Prostate gland (tissue), 2 donors: ENCODE measurements around the gene HACL1. TPM values are rescaled to one million over a fixed set of nuclear protein-coding genes. Genes with fewer than 3 reads are reported as not detected.

Experiments used
- DNase-seq: peaks from one replicate; pipeline ENCODE4 v3.0.0-alpha.2; 2019; ENCODE audit warnings: low spot score
- H3K27ac ChIP-seq, 2 donors: fragments of 200-600 bp; sonication (generic); 2 replicates each; pipeline ENCODE4 v1.5.1; 2017 to 2019
- H3K27me3 ChIP-seq: fragments of 200-600 bp; sonication (generic); replicated peaks from 2 replicates; pipeline ENCODE4 v1.5.1; 2019; ENCODE audit not compliant: insufficient read depth
- H3K36me3 ChIP-seq, 2 donors: fragments of 200-600 bp; sonication (generic); 1 replicate in 1 of 2; 2 replicates in 1 of 2; pipeline versions ENCODE4 v1.5.1 to v1.8.1; 2017 to 2019
- H3K4me1 ChIP-seq: fragments of 200-600 bp; sonication (generic); replicated peaks from 2 replicates; pipeline ENCODE4 v1.5.1; 2019
- H3K4me3 ChIP-seq, 2 donors: fragments of 200-600 bp; sonication (generic); 2 replicates each; pipeline ENCODE4 v1.5.1; 2017 to 2019
- H3K9me3 ChIP-seq: fragments of 200-600 bp; sonication (generic); 2 replicates; pipeline ENCODE4 v1.5.1; 2017
- POLR2A ChIP-seq: fragments of 450-650 bp; IDR thresholded peaks from one replicate; pipeline ENCODE4 v1.6.1; 2016; ENCODE audit warnings: antibody characterized with exemption, mild to moderate bottlenecking
- POLR2AphosphoS5 ChIP-seq: sonication (generic); formaldehyde crosslinking; IDR thresholded peaks from one replicate; pipeline ENCODE4 v1.6.1; 2017; ENCODE audit warnings: antibody characterized with exemption
- WGBS: methylation state at CpG from one replicate; pipeline ENCODE4 v1.1.5; 2018; 5-methylcytosine and 5-hydroxymethylcytosine counted together
- intact Hi-C: fragments of 100-400 bp; cut with DNase I; formaldehyde crosslinking; loops from one replicate; pipeline ENCODE4 v1.14.2; 2022
- total RNA-seq, 2 donors: library from RNA; depleted of rRNA; stranded (reverse); fragments of >200 nt; gene quantifications; one replicate each; pipeline ENCODE4 v1.1.0, GENCODE V29; 2016
- TF ChIP-seq, protein P1 (sequence below), 4 experiments: fragments of 200-600 bp in 2 of 4; fragments of 450-650 bp in 2 of 4; sonication (generic) in 2 of 4; IDR thresholded peaks; 1 replicate in 3 of 4; 2 replicates in 1 of 4; pipeline ENCODE4 v1.5.1; 2016 to 2019; ENCODE audit warnings: antibody characterized with exemption in 4 of 4, mild to moderate bottlenecking in 2 of 4, moderate library complexity in 2 of 4

The HACL1 gene
- total RNA-seq, 2 donors from 2014 or later = 27.9 to 30.6 TPM

DNA sequence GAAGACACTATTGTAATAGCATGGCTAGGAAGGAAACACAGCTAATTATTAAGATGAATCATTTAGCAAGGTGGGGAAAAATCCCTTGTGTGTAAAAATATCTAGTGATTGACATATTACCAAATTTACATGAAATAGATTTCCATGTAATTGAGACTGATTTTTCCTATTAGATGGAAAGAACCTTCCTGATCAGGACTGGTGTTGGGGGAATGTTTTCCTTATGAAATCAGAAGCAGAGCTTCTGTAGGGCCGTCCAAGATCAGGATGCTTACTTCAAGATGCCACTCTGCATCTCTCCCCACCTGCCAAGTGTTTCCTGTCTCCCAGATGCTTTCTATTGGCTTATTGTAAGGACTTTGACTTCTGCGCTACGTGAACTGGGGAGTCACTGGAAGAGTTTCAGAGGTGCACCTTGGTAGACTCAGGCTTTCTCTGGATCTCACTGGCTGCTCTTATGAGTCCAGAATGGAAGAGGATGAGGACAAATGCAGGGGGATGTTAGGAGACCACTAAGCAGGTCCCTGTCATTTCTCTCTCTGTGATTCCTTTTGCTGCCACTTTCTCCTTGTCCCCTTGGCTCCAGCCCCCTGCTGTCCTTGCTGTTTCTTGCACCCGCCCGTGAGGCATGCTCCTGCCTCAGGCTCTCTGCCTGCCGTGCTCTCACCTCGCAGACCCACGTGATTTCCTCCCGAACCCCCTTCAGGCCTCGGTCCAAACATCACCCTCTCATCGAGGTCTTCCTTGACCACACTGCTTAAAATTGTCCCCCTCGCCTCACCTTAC lies 30.2 kb upstream of the HACL1 start:
- TF ChIP-seq, protein P1, sequence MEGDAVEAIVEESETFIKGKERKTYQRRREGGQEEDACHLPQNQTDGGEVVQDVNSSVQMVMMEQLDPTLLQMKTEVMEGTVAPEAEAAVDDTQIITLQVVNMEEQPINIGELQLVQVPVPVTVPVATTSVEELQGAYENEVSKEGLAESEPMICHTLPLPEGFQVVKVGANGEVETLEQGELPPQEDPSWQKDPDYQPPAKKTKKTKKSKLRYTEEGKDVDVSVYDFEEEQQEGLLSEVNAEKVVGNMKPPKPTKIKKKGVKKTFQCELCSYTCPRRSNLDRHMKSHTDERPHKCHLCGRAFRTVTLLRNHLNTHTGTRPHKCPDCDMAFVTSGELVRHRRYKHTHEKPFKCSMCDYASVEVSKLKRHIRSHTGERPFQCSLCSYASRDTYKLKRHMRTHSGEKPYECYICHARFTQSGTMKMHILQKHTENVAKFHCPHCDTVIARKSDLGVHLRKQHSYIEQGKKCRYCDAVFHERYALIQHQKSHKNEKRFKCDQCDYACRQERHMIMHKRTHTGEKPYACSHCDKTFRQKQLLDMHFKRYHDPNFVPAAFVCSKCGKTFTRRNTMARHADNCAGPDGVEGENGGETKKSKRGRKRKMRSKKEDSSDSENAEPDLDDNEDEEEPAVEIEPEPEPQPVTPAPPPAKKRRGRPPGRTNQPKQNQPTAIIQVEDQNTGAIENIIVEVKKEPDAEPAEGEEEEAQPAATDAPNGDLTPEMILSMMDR (IDR thresholded peaks at IDR 0.05) = no peak
- TF ChIP-seq POLR2A (no peak), POLR2AphosphoS5 (no peak)
- WGBS = 92% methylated on average over 12 of the region's 12 CpGs
- intact Hi-C loops = loop anchor here (5.0 to 10.0 kb wide), 2 partner anchors 166 to 613 kb away; partner anchors contain the start of gene ANKRD28
- H3K9me3 ChIP-seq = no peaks in the 10 kb centered on the region
- DNase-seq = no peak
- no peaks in the 10 kb centered on the region for H3K27me3 ChIP-seq
- no peaks in the 10 kb centered on the region for H3K36me3 ChIP-seq
- H3K4me1 ChIP-seq = peaks cover 14% of the 10 kb centered on the region
- H3K4me3 ChIP-seq = no peak overlapping the region
- peak overlapping the region in 1 of 2 donors; percentile 58 for H3K27ac ChIP-seq

DNA sequence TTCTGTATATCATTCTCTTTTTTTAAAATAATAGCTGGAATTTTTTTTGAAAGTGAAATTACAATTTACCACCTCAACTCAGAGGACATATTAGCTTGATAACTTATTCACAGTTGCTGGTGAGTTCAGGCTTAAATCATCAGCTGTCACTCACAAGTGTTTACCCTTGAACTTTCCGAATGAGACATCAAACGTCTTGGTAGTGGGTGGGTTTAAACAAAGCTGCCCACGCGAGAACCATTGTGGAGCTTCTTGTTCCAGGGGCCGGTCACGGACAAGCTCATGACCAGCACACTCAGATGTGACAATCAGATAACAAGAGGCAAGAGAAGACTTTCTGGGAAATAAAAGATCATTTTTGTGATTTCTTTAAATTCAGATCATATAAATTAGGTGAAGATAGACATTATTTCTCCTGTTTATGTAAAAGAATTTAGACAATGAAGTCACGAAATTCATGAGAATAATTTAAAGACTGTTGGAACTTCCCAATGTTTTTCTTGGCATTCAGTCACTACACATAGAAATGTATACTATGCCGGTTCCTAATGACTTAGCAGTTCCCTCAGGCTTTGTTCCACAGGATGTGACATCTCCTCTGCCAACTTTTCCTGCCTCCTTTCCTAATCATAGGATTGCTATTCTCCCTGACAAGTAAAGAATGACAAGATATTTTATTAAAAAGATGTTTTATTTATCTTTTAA lies 29.4 kb upstream of the HACL1 start:
- H3K27ac ChIP-seq = peak overlapping the region in 1 of 2 donors; percentile 58
- DNase-seq = no peak
- no peaks in the 10 kb centered on the region for H3K36me3 ChIP-seq
- H3K4me3 ChIP-seq = no peak overlapping the region
- intact Hi-C loops = loop anchor here (1.0 to 10.0 kb wide), 3 partner anchors 167 to 614 kb away; partner anchors contain the start of gene ANKRD28
- peaks cover 13% of the 10 kb centered on the region for H3K4me1 ChIP-seq
- no peaks in the 10 kb centered on the region for H3K9me3 ChIP-seq
- TF ChIP-seq POLR2AphosphoS5 = peak; percentile 6
- TF ChIP-seq, protein P1 (IDR thresholded peaks at IDR 0.05) = no peak
- no peaks in the 10 kb centered on the region for H3K27me3 ChIP-seq
- WGBS = 20% methylated on average over 8 of the region's 8 CpGs

DNA sequence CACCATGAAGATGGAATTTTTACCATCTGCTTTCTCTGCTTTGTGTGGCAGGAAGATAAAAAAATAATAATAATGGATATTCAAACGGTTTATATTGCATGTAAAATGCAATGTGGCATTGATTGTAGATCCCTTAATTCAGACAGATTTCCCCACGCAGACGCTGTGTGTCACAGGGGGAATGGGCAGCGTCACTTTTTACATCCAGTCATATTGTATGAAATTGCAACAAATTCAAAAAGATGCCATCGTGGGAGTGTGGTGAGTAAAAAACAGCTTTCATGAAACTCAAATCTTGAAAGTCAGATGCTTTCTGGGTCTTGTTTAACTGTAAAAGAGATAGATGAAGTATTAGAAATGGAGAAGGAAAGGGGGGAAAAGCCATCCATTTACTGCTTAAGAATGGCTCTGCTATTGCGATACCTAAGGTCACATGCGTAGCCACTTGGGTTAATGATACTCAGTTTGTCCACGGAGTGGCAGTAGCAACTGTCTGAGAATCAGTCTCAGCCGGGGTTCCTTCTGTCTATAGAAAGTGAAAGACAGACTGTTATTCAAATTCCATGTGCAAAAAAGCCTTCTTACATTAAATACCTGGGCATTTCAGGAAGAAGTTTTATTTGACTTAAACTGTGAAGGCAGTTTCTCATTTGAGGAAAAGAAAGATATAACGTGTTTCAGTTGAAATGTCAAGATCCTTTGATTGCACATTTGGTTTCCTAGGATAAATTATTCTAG lies 28.7 kb upstream of the HACL1 start:
- no peak for TF ChIP-seq POLR2A
- TF ChIP-seq POLR2AphosphoS5 = peak; percentile 69
- TF ChIP-seq, protein P1 (IDR thresholded peaks at IDR 0.05) = peak; percentile 54 to 76 (median 72)
- Histone ChIP-seq H3K4me3 (no peak overlapping the region), H3K27me3 (no peaks in the 10 kb centered on the region), H3K36me3 (no peaks in the 10 kb centered on the region), H3K4me1 (peaks cover 6% of the 10 kb centered on the region), H3K27ac (no peak overlapping the region), H3K9me3 (no peaks in the 10 kb centered on the region)
- 47% methylated on average over 10 of the region's 10 CpGs for WGBS
- intact Hi-C loops = loop anchor here (1.0 to 10.0 kb wide), 3 partner anchors 167 to 615 kb away; partner anchors contain the start of gene ANKRD28
- DNase-seq = peak; percentile 67

DNA sequence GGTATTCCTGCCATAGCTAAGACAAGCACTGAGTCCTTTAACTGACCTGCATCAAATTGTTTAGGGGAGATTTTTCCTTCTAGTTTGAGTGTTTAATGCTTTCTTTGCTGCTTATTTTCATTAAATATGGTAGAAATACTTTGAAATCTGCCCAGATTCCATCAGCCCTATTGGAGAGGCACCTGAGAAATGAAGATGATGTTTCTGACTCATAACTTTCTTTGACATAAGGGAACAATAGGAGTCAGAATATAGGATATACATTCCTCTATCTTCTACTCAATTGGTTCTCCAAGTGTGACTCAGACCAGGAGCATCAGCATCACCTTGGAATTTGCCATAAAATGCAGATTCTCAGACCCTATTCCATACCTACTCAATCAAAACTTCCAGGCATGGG lies 27.6 kb upstream of the HACL1 start:
- TF ChIP-seq POLR2A = no peak
- TF ChIP-seq, protein P1 (IDR thresholded peaks at IDR 0.05) = no peak
- no peak for TF ChIP-seq POLR2AphosphoS5
- H3K27ac ChIP-seq = no peak overlapping the region
- DNase-seq = no peak
- peaks cover 3% of the 10 kb centered on the region for H3K4me1 ChIP-seq
- no peaks in the 10 kb centered on the region for H3K27me3 ChIP-seq
- no peak overlapping the region for H3K4me3 ChIP-seq
- H3K36me3 ChIP-seq = no peaks in the 10 kb centered on the region
- intact Hi-C loops = no loop called here
- H3K9me3 ChIP-seq = no peaks in the 10 kb centered on the region
